K562 (cell line): ENCODE measurements around the gene DCAF15. TPM values are rescaled to one million over a fixed set of nuclear protein-coding genes. Genes with fewer than 3 reads are reported as not detected.
A peak's percentile ranks its signal among the peaks of the same experiment; 100 is the strongest.

Source experiments
- ATAC-seq: fragments of 200-7000 bp; cut with Tn5 transposase; 3 replicates; pipeline ENCODE4 v1.9.1; 2020; ENCODE audit warnings: moderate library complexity
- BruUV-seq: library from RNA; stranded (reverse); fragments of 400-500 nt; replicated peaks from 2 replicates; lab custom pipeline; 2021; lab: Mats Ljungman, UMichigan
- CTCF ChIA-PET: fragments of 300-600 bp; formaldehyde crosslinking; extraction: SDS; loops from one replicate; lab custom pipeline; 2021; ENCODE audit warnings: low intra/inter-chr PET ratio; lab: Yijun Ruan, JAX
- POLR2A ChIA-PET: fragments of 300-600, 350-650 bp; sonication (Branson Sonifier 250); formaldehyde crosslinking; extraction: SDS; loops from one replicate; lab custom pipeline; 2021; ENCODE audit warnings: antibody characterized with exemption, inconsistent platforms; lab: Yijun Ruan, JAX
- DNase-seq, 4 experiments: peaks; one replicate each; pipeline versions ENCODE4 v3.0.0 to v3.0.0-alpha.2; 2011 to 2018; ENCODE audit warnings: low spot score in 3 of 4, mixed read lengths in 3 of 4; ENCODE audit errors: extremely low read depth in 1 of 4
- FAIRE-seq: peaks from 2 replicates; lab custom pipeline; 2011; peaks lifted over from hg19 to GRCh38; lab: Jason Lieb, UNC
- H2AFZ ChIP-seq: 2 replicates; pipeline ENCODE4 v1.6.0; 2011; ENCODE audit warnings: low read depth, low read length, control low read depth, inconsistent platforms
- H3K27ac ChIP-seq: fragments of 200-600 bp; 3 replicates; pipeline ENCODE4 v1.8.0; 2011; ENCODE audit warnings: low read depth, mild to moderate bottlenecking, control low read depth, inconsistent platforms, low read length, moderate library complexity, mixed read lengths; ENCODE audit errors: extremely low read depth
- H3K27me3 ChIP-seq, 2 experiments: fragments of 300-600 bp in 1 of 2; 2 replicates in 1 of 2; 3 replicates in 1 of 2; pipeline versions ENCODE4 v1.6.0 to v1.8.0; 2011; ENCODE audit warnings: inconsistent platforms in 2 of 2, low read length in 2 of 2, mild to moderate bottlenecking in 1 of 2, mixed read lengths in 1 of 2, moderate library complexity in 1 of 2; ENCODE audit not compliant: control insufficient read depth in 2 of 2, insufficient read depth in 2 of 2
- H3K36me3 ChIP-seq: fragments of 300-600 bp; 3 replicates; pipeline ENCODE4 v1.8.0; 2011; ENCODE audit warnings: mild to moderate bottlenecking, low read length, inconsistent platforms; ENCODE audit not compliant: control insufficient read depth, insufficient read depth
- H3K4me1 ChIP-seq, 2 experiments: fragments of 200-600 bp in 1 of 2; replicated peaks in 1 of 2; 2 replicates in 1 of 2; 3 replicates in 1 of 2; pipeline versions ENCODE4 v1.5.1 to v1.8.0; 2011; ENCODE audit warnings: inconsistent platforms in 2 of 2, low read length in 2 of 2, mild to moderate bottlenecking in 1 of 2, mixed read lengths in 1 of 2, moderate library complexity in 1 of 2; ENCODE audit not compliant: control insufficient read depth in 2 of 2, insufficient read depth in 2 of 2
- H3K4me2 ChIP-seq: 2 replicates; pipeline ENCODE4 v1.6.1; 2011; ENCODE audit warnings: low read length, control low read depth, inconsistent platforms, mixed read lengths; ENCODE audit not compliant: insufficient read depth
- H3K4me3 ChIP-seq: fragments of 200-600 bp; sonication (generic), shearing (Covaris generic); 2 replicates; pipeline ENCODE4 v1.5.1; 2016; ENCODE audit warnings: control low read depth, inconsistent platforms
- H3K79me2 ChIP-seq: fragments of 200-600 bp; 3 replicates; pipeline ENCODE4 v1.8.0; 2011; ENCODE audit warnings: low read length, inconsistent platforms; ENCODE audit not compliant: control insufficient read depth, insufficient read depth
- H3K9ac ChIP-seq, 2 experiments: 2 replicates each; pipeline versions ENCODE4 v1.6.0 to v1.6.1; 2011; ENCODE audit warnings: low read depth in 2 of 2, low read length in 2 of 2, control low read depth in 1 of 2, inconsistent platforms in 1 of 2, mild to moderate bottlenecking in 1 of 2, mixed read lengths in 1 of 2; ENCODE audit not compliant: insufficient read depth in 1 of 2
- H3K9me1 ChIP-seq: one replicate; pipeline ENCODE4 v1.6.0; 2011; ENCODE audit warnings: inconsistent platforms, mild to moderate bottlenecking, low read length, moderate library complexity; ENCODE audit not compliant: control insufficient read depth, insufficient read depth
- H3K9me3 ChIP-seq: replicated peaks from 2 replicates; pipeline ENCODE4 v1.5.1; 2011; ENCODE audit warnings: low read depth, low read length, inconsistent platforms; ENCODE audit not compliant: control insufficient read depth, insufficient read depth
- H4K20me1 ChIP-seq: replicated peaks from 2 replicates; pipeline ENCODE4 v1.6.1; 2011; ENCODE audit warnings: low read length, inconsistent platforms, mixed read lengths; ENCODE audit not compliant: control insufficient read depth, insufficient read depth
- ARNT ChIP-seq, 2 experiments: fragments of 450-650 bp; IDR thresholded peaks; 2 replicates each; pipeline ENCODE4 v1.6.1; 2016; ENCODE audit warnings: mild to moderate bottlenecking in 1 of 2
- CBFA2T2 ChIP-seq: fragments of 450-650 bp; conservative IDR thresholded peaks from 2 replicates; pipeline ENCODE4 v1.6.1; 2017; ENCODE audit warnings: mild to moderate bottlenecking
- FOXJ3 ChIP-seq: sonication (generic); formaldehyde crosslinking; IDR thresholded peaks from 2 replicates; pipeline ENCODE4 v1.4.0; 2020; ENCODE audit warnings: mild to moderate bottlenecking, missing genetic modification reagents
- GTF2E2 ChIP-seq: fragments of 200-800 bp; sonication (Bioruptor generic); IDR thresholded peaks from 2 replicates; pipeline ENCODE4 v1.6.1; 2016; ENCODE audit warnings: missing genetic modification characterization, missing compliant biosample characterization
- MYNN ChIP-seq, 2 experiments: sonication (generic); formaldehyde crosslinking in 1 of 2; IDR thresholded peaks; 2 replicates each; pipeline versions ENCODE4 v1.5.0 to v1.6.1; 2016 to 2020; ENCODE audit warnings: antibody characterized with exemption in 1 of 2, missing genetic modification reagents in 1 of 2
- NCOR1 ChIP-seq: fragments of 450-650 bp; IDR thresholded peaks from 2 replicates; pipeline ENCODE4 v1.6.1; 2016; ENCODE audit warnings: mild to moderate bottlenecking, moderate library complexity
- POLR2AphosphoS5 ChIP-seq: IDR thresholded peaks from 2 replicates; pipeline ENCODE4 v1.6.1; 2011; ENCODE audit warnings: mild to moderate bottlenecking, low read depth, low read length, moderate library complexity; ENCODE audit not compliant: control insufficient read depth, insufficient read depth
- RBM25 ChIP-seq: fragments of 200-400 bp; formaldehyde crosslinking; IDR thresholded peaks from 2 replicates; pipeline ENCODE4 v1.6.1; 2018; ENCODE audit warnings: low read length, low read depth, moderate library complexity; ENCODE audit not compliant: severe bottlenecking
- TAL1 ChIP-seq: fragments of 450-650 bp; IDR thresholded peaks from 2 replicates; pipeline ENCODE4 v1.6.1; 2016; ENCODE audit warnings: mild to moderate bottlenecking
- TEAD4 ChIP-seq, 2 experiments: sonication (generic) in 1 of 2; formaldehyde crosslinking in 1 of 2; IDR thresholded peaks; 2 replicates each; pipeline versions ENCODE4 v1.6.1 to v1.8.0; 2012 to 2022; ENCODE audit warnings: borderline replicate concordance in 1 of 2, inconsistent platforms in 1 of 2, low read length in 1 of 2, mild to moderate bottlenecking in 1 of 2, missing genetic modification reagents in 1 of 2
- ZNF311 ChIP-seq: fragments of 250-450 bp; sonication (Bioruptor Pico); IDR thresholded peaks from 2 replicates; pipeline ENCODE4 v1.4.0; 2020; ENCODE audit warnings: mild to moderate bottlenecking, moderate library complexity
- ZNF778 ChIP-seq: fragments of 450-650 bp; formaldehyde crosslinking; IDR thresholded peaks from 2 replicates; pipeline ENCODE4 v1.4.0; 2020; ENCODE audit warnings: mild to moderate bottlenecking, moderate library complexity
- WGBS: fragments of 100-300 bp; shearing (Covaris generic); methylation state at CpG from one replicate; pipeline ENCODE4 v1.1.6; 2016; ENCODE audit warnings: low coverage, mixed read lengths; ENCODE audit not compliant: insufficient coverage; ENCODE audit errors: missing lambda C conversion rate; 5-methylcytosine and 5-hydroxymethylcytosine counted together
- in situ Hi-C: fragments of 300-500 bp; cut with MboI; formaldehyde crosslinking; loops from 4 replicates; pipeline ENCODE4 v1.15.0; 2018; ENCODE audit warnings: inconsistent platforms, mixed read lengths
- intact Hi-C: fragments of 100-400 bp; cut with micrococcal nuclease; formaldehyde crosslinking; loops from 2 replicates; pipeline ENCODE4 v1.14.2; 2022
- polyA plus RNA-seq, 8 experiments: library from polyadenylated mRNA; depleted of rRNA in 4 of 8; stranded (reverse) in 5 of 8; unstranded in 3 of 8; fragments of >200 nt; fragmentation: Nextera tagmentation in 2 of 8; fragmentation: Illumina TruSeq in 1 of 8; extraction: Ambion mirVana in 2 of 8; extraction: Trizol in 1 of 8; gene quantifications; 2 replicates each; pipeline versions ENCODE4 v1.2.1 to v1.2.3, GENCODE V29; 2011 to 2014; ENCODE audit warnings: inconsistent platforms in 1 of 8, missing spikeins in 1 of 8
- total RNA-seq, 7 experiments: library from RNA; depleted of rRNA in 6 of 7; stranded (reverse); fragments of >200 nt in 6 of 7; fragmentation: Illumina TruSeq in 2 of 7; extraction: Trizol in 2 of 7; gene quantifications; 2 replicates each; pipeline versions ENCODE4 v1.2.1 to v1.2.3, GENCODE V29; 2011 to 2021; ENCODE audit warnings: low replicate concordance in 1 of 7
- TF ChIP-seq, protein P1 (sequence below): fragments of 450-650 bp; IDR thresholded peaks from 2 replicates; pipeline ENCODE4 v1.6.1; 2017; ENCODE audit warnings: antibody characterized with exemption, mild to moderate bottlenecking
- TF ChIP-seq, protein P2 (sequence below): sonication (generic); formaldehyde crosslinking; IDR thresholded peaks from 2 replicates; pipeline ENCODE4 v1.8.0; 2022; ENCODE audit warnings: missing genetic modification reagents, mild to moderate bottlenecking, moderate library complexity, borderline replicate concordance
- TF ChIP-seq, protein P3 (sequence below), 2 experiments: IDR thresholded peaks; 2 replicates each; pipeline ENCODE4 v1.6.1; 2011; ENCODE audit warnings: borderline replicate concordance in 1 of 2, control low read depth in 1 of 2, low read depth in 1 of 2, low read length in 1 of 2, mild to moderate bottlenecking in 1 of 2, mixed read lengths in 1 of 2, moderate library complexity in 1 of 2; ENCODE audit not compliant: insufficient read depth in 1 of 2, insufficient read length in 1 of 2, poor library complexity in 1 of 2, severe bottlenecking in 1 of 2; ENCODE audit errors: extremely low read depth in 1 of 2

Gene DCAF15
- total and polyA plus RNA-seq, 9 of the 15 experiments (the other 6 are each of a cell fraction or from before 2014, with no cell fraction given) = 0.17 to 68.5 (median 27.7) TPM

DNA sequence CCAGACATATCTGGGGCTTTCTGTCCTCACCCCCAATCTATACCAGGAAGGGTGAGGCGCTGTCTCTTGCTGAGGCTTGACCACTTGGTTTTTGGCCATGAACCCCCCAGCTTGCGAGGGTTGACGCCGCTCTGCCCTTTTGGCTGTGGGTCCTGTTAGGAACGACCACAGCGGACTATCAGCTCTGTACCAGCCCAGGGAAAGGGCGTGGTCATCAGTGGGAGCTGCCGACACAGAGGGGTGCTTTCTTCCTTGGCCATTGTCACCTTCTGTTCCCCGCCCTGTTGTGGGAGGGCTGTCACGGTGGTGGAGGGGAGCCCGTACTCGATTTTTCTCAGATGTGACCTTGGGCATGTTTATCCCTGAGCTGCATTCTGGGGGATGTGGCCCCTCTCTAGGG is 5.7 kb downstream of the DCAF15 start:
- H3K4me2 ChIP-seq = peak overlapping the region; percentile 68
- ATAC-seq (peak; percentile 84), DNase-seq (peak; percentile 82 to 90 (median 84)), FAIRE-seq (peak; percentile 99)
- peaks cover 89% of the 10 kb centered on the region for H3K36me3 ChIP-seq
- H3K9me3 ChIP-seq = no peaks in the 10 kb centered on the region
- H3K27ac ChIP-seq = peak overlapping the region; percentile 58
- BruUV-seq = no TSS peak
- intact Hi-C loops (loop anchor here (10.0 kb wide), 1 partner anchor 77 kb away; the partner anchor contains the start of gene IL27RA), in situ Hi-C loops (no loop called here)
- no peaks in the 10 kb centered on the region for H3K9me1 ChIP-seq
- no peak overlapping the region for H2AFZ ChIP-seq
- peak overlapping the region in 1 of 2 experiments; percentile 57; a peak in 2 of 4 replicates for H3K9ac ChIP-seq
- H3K27me3 ChIP-seq = no peaks in the 10 kb centered on the region
- H4K20me1 ChIP-seq = peaks cover 4% of the 10 kb centered on the region; the same call in 1 of the 2 replicates
- CTCF ChIA-PET = no interaction called here
- POLR2A ChIA-PET = interaction anchor here (0.5 to 0.7 kb wide), 6 partner anchors 11 to 1063 kb away, joined by 3 to 4 read pairs (median 3); no protein-coding TSS in a partner anchor
- WGBS = 4% methylated on average over 12 of the region's 12 CpGs
- no peak overlapping the region for H3K4me3 ChIP-seq
- H3K4me1 ChIP-seq = peaks cover 14 to 81% of the 10 kb centered on the region in 2 experiments; a peak in 4 of 5 replicates
- peaks cover 15% of the 10 kb centered on the region for H3K79me2 ChIP-seq
- TF ChIP-seq MYNN (IDR thresholded peaks at IDR 0.05) (peak; percentile 65), MYNN (CRISPR knock-in tag; IDR thresholded peaks at IDR 0.05) (no peak), CBFA2T2 (peak; percentile 35; the same call in 1 of the 2 replicates), NCOR1 (peak; percentile 40; the same call in 1 of the 2 replicates), ARNT (IDR thresholded peaks at IDR 0.05) (no peak), TEAD4 (IDR thresholded peaks at IDR 0.05; ENCODE audit: low read length) (0 out of 2 replicates have a peak, but pooled peaks have one; percentile 14), TEAD4 (CRISPR knock-in tag; IDR thresholded peaks at IDR 0.05; ENCODE audit: borderline replicate concordance) (no peak), GTF2E2 (0 out of 2 replicates have a peak, but pooled peaks have one; percentile 24), RBM25 (no peak), POLR2AphosphoS5 (0 out of 2 replicates have a peak, but pooled peaks have one; percentile 21), TAL1 (0 out of 2 replicates have a peak, but pooled peaks have one; percentile 12), FOXJ3 (CRISPR knock-in tag) (no peak), ZNF311 (no peak), ZNF778 (CRISPR knock-in tag) (no peak)
- TF ChIP-seq, protein P1, sequence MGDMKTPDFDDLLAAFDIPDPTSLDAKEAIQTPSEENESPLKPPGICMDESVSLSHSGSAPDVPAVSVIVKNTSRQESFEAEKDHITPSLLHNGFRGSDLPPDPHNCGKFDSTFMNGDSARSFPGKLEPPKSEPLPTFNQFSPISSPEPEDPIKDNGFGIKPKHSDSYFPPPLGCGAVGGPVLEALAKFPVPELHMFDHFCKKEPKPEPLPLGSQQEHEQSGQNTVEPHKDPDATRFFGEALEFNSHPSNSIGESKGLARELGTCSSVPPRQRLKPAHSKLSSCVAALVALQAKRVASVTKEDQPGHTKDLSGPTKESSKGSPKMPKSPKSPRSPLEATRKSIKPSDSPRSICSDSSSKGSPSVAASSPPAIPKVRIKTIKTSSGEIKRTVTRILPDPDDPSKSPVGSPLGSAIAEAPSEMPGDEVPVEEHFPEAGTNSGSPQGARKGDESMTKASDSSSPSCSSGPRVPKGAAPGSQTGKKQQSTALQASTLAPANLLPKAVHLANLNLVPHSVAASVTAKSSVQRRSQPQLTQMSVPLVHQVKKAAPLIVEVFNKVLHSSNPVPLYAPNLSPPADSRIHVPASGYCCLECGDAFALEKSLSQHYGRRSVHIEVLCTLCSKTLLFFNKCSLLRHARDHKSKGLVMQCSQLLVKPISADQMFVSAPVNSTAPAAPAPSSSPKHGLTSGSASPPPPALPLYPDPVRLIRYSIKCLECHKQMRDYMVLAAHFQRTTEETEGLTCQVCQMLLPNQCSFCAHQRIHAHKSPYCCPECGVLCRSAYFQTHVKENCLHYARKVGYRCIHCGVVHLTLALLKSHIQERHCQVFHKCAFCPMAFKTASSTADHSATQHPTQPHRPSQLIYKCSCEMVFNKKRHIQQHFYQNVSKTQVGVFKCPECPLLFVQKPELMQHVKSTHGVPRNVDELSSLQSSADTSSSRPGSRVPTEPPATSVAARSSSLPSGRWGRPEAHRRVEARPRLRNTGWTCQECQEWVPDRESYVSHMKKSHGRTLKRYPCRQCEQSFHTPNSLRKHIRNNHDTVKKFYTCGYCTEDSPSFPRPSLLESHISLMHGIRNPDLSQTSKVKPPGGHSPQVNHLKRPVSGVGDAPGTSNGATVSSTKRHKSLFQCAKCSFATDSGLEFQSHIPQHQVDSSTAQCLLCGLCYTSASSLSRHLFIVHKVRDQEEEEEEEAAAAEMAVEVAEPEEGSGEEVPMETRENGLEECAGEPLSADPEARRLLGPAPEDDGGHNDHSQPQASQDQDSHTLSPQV = 0 out of 2 replicates have a peak, but pooled peaks have one; percentile 34
- TF ChIP-seq, protein P2, sequence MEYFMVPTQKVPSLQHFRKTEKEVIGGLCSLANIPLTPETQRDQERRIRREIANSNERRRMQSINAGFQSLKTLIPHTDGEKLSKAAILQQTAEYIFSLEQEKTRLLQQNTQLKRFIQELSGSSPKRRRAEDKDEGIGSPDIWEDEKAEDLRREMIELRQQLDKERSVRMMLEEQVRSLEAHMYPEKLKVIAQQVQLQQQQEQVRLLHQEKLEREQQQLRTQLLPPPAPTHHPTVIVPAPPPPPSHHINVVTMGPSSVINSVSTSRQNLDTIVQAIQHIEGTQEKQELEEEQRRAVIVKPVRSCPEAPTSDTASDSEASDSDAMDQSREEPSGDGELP (CRISPR knock-in tag) = peak; percentile 51; the same call in 1 of the 2 replicates
- TF ChIP-seq, protein P3, sequence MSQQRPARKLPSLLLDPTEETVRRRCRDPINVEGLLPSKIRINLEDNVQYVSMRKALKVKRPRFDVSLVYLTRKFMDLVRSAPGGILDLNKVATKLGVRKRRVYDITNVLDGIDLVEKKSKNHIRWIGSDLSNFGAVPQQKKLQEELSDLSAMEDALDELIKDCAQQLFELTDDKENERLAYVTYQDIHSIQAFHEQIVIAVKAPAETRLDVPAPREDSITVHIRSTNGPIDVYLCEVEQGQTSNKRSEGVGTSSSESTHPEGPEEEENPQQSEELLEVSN (IDR thresholded peaks at IDR 0.05; ENCODE audit: borderline replicate concordance in 1 of 2, extremely low read depth in 1 of 2, insufficient read depth in 1 of 2, insufficient read length in 1 of 2, low read depth in 1 of 2, low read length in 1 of 2, poor library complexity in 1 of 2, severe bottlenecking in 1 of 2) = peak in 1 of 2 experiments; percentile 10
